Endothelial cell of hepatic sinusoid (primary cell): ENCODE data around the gene CPXM2.

Source experiments
- in situ Hi-C: cut with HindIII; loops from 2 replicates; pipeline ENCODE4 v1.10.0; 2017; ENCODE audit warnings: low sequenced_read_pairs

CPXM2 gene

GRCh38 chr10:123852411-123852951, 39.1 kb downstream of the CPXM2 start:
- in situ Hi-C loops, result no loop called here

- in situ Hi-C loops, result no loop called here
These were observed 42.8 kb downstream of the CPXM2 start for GRCh38 chr10:123848564-123849457.

- in situ Hi-C loops, result no loop called here
These were observed 43.7 kb downstream of the CPXM2 start for GRCh38 chr10:123847686-123848432.

- in situ Hi-C loops, result no loop called here
These were observed 47.8 kb downstream of the CPXM2 start for GRCh38 chr10:123843835-123844234.

- in situ Hi-C loops, result no loop called here
These were observed 48.8 kb downstream of the CPXM2 start for GRCh38 chr10:123842692-123843385.

- in situ Hi-C loops, result no loop called here
These were observed 50.0 kb downstream of the CPXM2 start for GRCh38 chr10:123841560-123841959.

GRCh38 chr10:123841115-123841514, 50.5 kb downstream of the CPXM2 start:
- in situ Hi-C loops, result no loop called here

GRCh38 chr10:123840714-123841113, 50.9 kb downstream of the CPXM2 start:
- in situ Hi-C loops, result no loop called here

- in situ Hi-C loops, result no loop called here
These were observed 52.9 kb downstream of the CPXM2 start for GRCh38 chr10:123838596-123839310.

- in situ Hi-C loops, result no loop called here
These were observed 53.9 kb downstream of the CPXM2 start for GRCh38 chr10:123837756-123838155.

GRCh38 chr10:123836418-123837145, 55.0 kb downstream of the CPXM2 start:
- in situ Hi-C loops, result no loop called here

- in situ Hi-C loops, result no loop called here
These were observed 56.0 kb downstream of the CPXM2 start for GRCh38 chr10:123835575-123835974.

GRCh38 chr10:123833170-123833850, 58.3 kb downstream of the CPXM2 start:
- in situ Hi-C loops, result no loop called here

- in situ Hi-C loops, result no loop called here
These were observed 60.3 kb downstream of the CPXM2 start for GRCh38 chr10:123831259-123831658.

GRCh38 chr10:123821136-123821535, 70.5 kb downstream of the CPXM2 start:
- in situ Hi-C loops, result no loop called here

- in situ Hi-C loops, result no loop called here
These were observed 82.0 kb downstream of the CPXM2 start for GRCh38 chr10:123809632-123810031.

- in situ Hi-C loops, result no loop called here
These were observed 82.7 kb downstream of the CPXM2 start for GRCh38 chr10:123808906-123809305.

GRCh38 chr10:123808286-123808685, 83.3 kb downstream of the CPXM2 start:
- in situ Hi-C loops, result no loop called here

- in situ Hi-C loops, result no loop called here
These were observed 84.1 kb downstream of the CPXM2 start for GRCh38 chr10:123807444-123808035.
